GM19238 (cell line): ENCODE data around the gene SHE.

Experiments used
- DNase-seq: peaks from one replicate; pipeline ENCODE4 v3.0.0; 2011; ENCODE audit warnings: low spot score; ENCODE audit not compliant: insufficient read length

The SHE gene

DNA sequence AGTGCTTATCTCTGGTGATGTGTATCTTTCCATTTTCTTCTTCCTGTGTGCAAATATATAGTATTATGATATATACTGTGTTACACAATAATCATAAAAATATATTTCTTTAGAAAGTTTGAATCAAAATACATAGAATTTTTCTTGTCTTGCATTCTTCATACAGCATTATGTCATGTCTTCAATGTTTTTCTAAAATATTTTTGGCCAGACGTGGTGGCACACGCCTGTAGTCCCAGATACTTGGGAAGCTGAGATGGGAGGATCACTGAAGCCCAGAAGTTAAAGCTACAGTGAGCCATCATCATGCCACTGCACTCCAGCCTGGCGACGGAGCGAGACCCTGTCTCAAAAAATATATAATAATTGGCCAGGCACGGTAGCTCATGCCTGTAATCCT, 55.4 kb downstream of the SHE start:
- no peak for DNase-seq

DNA sequence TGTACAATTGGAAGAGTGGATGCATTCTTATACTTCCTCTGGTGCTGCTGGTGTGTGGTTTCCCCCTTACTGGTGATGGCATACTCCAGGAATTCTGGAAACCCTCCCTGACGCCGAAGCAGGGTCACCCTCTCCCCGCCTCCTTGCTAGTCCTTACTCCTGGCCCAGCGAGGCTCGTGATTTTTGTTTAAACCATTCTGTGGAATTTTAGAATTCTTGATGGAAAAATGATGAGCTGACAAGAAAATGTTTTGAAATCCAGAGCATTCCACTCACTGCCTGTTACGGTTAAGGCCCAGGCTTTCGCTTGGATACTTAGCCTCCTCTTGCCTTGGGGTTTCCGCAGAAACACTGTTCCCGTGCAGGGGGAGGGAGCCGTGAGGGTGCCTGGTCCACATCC, 55.9 kb downstream of the SHE start:
- no peak for DNase-seq

DNA sequence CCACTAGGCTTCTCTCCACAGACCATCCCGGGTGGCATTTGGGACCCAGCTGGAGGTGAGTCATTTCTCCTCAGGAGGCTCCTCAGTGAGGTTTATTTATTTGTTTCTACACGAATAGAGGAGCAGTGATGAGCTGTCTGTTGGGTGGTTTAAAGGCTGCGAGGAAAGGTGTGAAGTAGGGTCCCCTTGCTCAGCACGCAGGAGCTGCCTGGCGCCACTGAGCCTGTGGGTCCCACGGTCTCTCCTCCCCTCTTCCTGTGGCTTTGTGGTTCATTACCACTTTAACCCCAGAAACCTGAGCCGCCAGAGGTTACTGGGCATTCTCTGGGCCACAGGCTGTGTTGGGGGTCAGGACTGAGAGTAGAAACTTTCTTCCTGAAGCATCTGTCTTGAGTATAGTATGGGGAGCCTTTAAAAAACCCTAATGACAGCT, 57.2 kb downstream of the SHE start:
- DNase-seq, result peak; percentile 60

DNA sequence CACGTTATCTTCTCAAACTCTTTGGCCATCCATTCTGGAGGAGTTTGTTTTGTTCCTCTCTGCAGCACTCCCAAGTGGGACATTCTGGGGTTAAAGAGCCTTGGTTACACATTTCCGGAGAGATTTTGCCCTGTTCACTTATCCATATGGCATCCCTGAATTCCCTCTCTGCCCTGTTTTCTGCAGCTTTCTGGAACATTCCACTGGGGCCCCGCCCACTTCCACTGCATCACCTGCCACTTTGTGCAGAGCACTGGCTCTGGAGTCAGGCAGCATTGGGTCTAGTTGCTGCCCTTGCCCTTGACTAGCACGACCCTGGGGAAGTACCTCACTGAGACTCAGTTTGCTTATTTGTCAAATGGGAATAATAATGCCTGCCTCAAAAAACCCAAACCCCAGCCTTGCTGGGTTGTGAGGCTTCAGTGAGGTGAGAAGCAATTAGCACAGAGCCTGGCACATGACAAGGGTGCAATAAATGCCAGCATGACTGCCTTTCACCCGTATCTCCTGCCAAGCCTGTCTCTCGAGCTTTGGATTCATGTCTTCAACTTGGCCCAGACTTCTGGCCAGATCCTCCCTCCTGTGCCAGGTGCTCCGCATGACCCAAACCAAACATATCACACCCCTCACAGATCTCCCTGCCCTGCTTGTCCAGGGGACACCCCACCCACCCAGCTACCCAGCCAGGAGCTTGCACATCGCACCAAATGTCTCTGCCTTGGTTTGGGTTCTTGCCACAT, 58.8 kb downstream of the SHE start:
- no peak for DNase-seq

DNA sequence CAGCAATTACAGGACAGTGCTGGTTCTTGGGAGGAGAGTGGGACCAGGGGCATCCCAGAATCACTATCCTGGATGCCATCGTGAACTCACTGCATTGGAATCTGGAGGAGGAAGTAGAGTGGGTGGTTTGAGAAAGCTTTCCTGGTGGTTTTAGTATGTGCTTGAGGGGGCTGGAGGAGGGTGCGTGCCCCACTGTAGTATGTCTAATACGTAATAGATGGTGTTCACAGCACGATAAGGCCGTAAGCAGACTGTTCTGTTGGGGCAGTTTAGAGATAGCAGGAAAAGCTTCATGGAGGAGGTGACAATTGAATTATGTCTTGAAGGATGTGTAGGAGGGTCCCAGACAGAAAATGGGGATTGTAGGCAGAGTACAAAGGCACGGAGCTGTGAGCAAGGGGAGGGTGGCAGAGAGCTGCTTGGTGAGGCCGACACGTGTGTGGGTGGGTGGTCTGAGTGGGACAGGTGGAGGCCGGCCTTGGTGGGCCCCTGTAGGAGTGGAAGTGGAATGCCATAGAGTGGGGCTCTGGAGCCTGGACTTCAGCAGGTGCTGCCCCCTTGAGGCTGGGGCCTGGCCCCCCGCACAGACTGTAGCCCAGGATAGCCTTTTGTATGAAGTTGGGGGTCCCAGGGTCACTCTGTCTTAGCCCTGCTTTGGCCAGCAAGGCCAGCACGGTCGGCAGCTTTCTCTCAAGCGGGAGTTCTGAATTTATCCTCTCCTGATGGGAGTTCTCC, 60.0 kb downstream of the SHE start:
- DNase-seq, result no peak

DNA sequence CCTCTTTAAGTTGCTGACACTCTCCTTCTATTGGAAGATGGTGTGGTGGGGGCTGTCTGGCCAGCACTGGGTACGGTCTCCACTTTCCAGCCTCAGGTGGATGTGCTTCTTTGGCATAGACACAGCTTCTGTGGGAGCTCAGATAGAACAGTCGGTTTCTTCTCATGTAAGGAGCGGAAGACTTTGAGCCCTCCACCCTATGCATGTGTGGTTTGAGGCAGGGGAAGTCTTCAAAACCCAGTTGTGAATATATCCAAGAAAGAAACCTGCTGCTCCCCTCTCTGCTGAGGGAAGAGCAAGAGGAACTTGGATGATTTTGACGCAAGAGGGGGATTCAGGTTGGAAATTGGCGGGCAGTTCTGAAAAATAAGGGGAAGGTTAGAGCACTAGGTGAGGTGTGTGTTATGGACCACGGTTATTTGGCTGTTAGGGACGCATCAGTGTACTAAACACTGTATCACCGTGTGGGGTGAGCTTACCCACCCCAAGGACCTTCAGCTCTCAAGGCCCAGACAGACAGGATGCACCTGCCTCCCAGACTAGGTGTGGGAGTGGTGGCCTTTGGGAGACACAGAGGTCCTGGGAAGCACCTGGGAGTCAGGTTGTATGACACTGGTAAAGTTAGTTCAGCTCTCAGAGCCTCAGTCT, 60.8 kb downstream of the SHE start:
- no peak for DNase-seq

DNA sequence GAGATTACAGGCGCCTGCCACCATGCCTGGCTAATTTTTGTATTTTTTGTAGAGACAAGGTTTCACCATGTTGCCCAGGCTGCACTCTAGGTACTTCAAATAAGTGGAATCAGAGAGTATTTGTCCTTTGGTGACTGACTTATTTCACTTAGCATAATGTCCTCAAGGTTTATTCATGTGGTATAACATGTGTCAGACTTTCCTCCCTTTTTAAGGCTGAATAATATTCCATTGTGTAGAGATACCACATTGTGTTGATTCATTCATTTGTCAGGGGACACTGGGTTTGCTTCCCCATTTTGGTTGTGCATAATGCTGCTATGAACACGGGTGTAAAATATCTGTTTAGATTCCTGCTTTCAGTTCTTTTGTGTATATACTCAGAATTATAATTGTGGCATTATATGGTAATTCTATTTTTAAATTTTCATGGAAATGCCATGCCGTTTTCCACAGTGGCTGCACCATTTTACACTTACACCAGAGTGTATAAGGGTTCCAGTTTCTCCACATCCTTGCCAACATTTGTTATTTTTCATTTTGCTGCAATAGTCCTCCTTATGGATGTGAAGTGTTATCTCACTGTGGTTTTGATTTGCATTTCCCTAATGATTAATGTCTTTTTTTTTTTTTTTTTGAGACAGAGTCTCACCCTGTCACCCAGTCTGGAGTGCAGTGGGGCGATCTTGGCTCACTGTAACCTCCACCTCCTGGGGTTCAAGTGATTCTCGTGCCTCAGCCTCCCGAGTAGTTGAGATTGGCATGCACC, 62.0 kb downstream of the SHE start:
- DNase-seq, result no peak

DNA sequence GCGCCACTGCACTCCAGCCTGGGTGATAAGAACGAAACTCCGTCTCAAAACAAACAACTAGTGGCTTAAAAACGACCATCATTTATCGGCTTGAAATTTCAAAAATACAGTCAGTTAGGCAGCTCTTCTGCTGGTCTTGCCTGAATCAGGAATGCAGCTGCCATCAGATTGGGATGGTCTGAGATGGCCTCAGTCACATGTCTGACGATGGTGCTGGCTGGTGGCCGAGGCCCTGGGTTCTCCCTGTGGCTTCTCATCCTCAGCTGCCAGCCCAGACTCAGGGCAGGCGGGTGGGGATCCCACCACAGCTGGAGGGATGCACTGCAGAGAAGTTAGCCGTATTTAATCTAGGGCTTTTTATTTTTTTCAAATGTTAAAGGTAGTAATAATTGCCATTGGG, 65.8 kb downstream of the SHE start:
- no peak for DNase-seq

DNA sequence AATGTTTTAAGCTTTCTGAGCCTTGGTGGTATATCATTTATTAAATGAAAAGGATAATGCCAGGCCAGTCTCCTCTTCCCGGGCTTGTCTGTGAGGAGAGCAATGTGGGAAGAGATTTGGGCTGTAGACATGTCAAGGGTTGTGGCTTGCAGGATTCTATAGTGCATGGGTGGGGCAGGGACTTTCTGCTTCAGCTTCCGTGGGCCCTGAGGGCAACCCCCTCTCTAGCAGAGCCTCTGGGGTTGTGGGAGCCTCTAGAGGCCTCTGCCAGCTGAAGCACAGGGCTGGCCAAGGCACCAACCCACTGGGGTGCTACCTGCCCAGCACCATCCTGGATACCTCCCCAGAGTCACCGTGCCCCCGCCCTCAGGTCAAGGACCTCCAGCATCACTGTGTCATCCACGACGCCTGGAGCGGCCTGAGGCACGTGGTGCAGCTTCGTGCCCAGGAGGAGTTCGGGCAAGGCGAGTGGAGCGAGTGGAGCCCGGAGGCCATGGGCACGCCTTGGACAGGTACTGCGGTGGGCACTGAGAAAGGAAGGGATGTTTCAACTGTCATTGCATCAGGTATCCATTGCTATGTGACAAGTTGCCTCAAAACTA, 66.5 kb downstream of the SHE start:
- DNase-seq, result no peak

DNA sequence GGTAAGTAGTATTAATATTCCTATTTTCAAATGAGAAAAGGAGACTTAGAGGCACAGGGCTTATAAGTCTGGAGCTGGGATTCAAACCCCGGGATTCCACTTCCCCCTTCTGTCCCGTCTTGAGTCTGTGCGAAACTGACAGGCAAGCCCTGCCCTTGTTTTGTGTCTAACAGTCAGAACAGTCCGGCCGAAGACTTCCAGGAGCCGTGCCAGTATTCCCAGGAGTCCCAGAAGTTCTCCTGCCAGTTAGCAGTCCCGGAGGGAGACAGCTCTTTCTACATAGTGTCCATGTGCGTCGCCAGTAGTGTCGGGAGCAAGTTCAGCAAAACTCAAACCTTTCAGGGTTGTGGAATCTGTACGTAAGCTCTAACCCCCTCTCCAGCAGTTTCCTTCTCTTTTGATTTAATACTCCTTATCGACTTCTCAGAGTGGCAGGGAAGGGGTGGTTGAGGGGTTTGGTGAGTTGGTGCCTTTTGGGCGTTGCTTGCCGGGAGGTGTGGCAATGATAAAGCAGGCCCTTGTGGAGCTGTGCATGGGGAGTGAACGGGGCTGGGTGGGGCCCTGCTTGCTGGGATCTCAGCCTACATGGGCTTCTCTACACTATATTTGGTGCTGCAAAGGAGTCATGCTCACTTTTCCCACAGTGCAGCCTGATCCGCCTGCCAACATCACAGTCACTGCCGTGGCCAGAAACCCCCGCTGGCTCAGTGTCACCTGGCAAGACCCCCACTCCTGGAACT, 67.7 kb downstream of the SHE start:
- DNase-seq, result no peak

DNA sequence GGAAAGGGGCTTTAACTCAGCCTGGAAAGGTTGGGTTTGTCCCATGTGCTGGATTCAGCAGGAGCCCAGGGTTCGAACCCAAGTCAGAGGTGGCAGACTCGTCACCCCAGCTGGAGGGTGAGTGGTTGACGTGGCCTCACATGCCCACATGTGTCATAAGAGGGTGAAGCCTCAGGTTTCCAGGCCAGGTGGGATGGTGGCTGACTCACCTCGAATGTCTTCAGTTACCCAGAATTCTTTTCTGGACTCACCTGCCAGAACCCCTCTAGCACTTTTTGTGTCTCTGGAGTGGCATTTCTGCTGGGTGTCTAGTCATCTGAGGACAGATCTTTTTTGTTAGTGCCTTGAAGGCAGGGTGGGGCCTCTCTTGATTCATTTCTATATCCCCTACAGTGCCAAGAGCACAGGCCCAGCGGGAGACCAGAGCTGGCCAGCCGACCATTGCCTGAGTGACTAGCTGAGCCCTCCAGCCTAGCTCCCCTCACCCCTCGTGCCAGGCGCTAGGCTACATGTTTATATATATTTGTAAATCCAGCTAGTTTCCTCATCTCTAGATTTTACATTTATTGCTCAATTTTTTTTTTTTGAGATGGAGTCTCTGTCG, 68.9 kb downstream of the SHE start:
- no peak for DNase-seq

DNA sequence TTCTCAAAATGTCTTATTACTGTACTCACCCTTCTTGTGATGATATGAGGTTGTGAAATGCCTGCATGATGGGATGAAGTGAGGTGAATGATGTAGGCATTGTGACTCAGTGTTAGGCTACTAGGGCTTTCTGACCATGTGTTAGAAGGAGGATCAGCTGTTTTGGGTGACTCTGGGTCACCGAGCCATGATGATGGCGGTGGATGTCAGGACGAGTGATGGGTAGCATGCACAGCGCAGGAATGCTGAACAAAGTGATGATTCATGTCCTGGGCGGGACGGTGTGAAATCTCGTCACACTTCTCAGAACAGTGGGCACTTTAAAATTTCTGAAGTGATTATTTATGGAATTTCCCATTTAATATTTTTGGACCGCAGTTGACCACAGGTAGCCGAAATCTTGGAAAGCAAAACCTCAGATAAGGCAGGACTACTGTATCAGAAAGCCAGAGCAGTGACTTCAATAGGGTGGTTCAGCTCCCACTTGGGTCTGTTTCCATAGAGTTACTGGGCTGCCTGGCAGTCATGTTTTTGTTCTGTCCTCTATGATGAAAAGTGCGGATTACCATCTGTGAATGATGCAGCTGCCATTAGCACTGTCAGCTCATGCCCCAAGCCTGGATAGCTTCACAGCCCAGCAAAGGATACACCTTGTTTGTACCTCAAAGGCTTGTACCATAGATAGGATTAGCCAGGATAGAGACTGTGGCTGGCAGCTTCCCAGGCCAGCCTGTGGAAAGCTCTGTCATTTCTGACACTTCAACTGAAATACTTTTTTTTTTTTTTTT, 70.4 kb downstream of the SHE start:
- DNase-seq, result no peak

DNA sequence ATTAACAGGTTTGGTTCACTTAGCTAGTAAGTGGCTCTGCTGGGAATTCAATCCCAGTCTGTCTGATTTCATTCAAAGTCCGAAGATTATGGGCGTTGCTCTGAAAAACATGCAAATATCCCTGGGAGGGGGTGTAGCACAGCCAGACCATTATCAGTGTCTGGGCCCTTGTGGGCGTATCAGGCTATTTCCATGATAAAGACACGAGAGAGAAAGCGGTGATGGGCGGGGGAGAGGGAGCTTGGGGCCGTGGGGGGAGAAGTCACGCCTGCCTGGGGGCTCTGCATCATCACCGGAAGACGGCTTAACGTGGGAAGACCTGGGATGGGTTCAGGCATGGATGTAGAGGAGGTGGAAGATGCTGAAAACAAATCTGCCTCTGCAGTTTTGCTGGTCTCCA, 71.3 kb downstream of the SHE start:
- no peak for DNase-seq

DNA sequence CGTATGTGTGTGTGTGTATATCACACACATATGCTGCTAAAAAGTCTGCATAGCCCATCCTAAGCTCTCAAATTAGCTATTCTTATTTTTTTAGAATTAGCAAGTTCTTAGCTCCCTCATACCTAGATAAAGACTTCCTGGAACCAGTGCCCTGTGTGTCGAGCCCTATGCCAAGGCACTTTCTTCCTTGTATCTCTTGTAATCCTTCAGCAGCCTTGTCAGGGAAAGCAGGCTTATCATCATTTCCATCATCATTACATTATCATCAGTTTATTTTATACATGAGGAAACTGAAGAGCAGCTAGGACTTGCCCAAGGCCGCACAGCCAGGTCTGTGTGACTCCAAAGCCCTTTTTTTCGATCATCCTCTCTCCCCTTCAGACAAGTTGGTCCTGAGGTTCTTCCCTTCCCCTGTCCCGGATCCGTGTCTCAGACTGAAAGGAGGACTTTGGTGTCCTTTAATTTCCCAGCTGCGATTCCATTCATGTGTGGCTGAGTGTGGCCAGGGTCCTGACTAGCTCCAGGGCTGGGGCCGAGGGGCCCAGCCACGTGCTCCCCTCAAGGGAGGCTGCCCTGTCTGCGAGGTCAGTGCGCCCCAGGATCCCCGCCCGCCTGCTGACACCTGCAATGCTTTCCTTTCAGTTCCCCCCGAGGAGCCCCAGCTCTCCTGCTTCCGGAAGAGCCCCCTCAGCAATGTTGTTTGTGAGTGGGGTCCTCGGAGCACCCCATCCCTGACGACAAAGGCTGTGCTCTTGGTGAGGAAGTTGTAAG, 72.2 kb downstream of the SHE start:
- DNase-seq, result no peak
